ENCODE measurements around the gene FRMD5. TPM values are rescaled to one million over a fixed set of nuclear protein-coding genes. Genes with fewer than 3 reads are reported as not detected.
"Not testable (repeated sequence)": the region's sequence is repeated elsewhere in the genome, so short reads cannot be mapped to it uniquely, and the experiment has no call there.

FRMD5 gene
- total RNA-seq, 1 donor from 2014 or later: 0.09 TPM

GRCh38 chr15:44034334-44034733 is 160.7 kb downstream of the FRMD5 start:
- Mint-ChIP-seq H3K4me1 (ENCODE audit: low read depth) (no peaks in the 10 kb centered on the region), H3K27ac (no peak overlapping the region), H3K4me3 (ENCODE audit: low read depth) (no peak overlapping the region), H3K9me3 (no peaks in the 10 kb centered on the region), H3K27me3 (ENCODE audit: low read depth) (peaks cover 25% of the 10 kb centered on the region), H3K36me3 (ENCODE audit: low read depth) (no peaks in the 10 kb centered on the region)
- no peak for DNase-seq (ENCODE audit: low spot score)
- intact Hi-C loops (cut with micrococcal nuclease): no loop called here

- H3K4me1 Mint-ChIP-seq (ENCODE audit: low read depth): no peaks in the 10 kb centered on the region
- intact Hi-C loops (cut with micrococcal nuclease): no loop called here
Observed at GRCh38 chr15:44033894-44034293, 161.2 kb downstream of the FRMD5 start.

GRCh38 chr15:44032820-44033219 is 162.3 kb downstream of the FRMD5 start:
- H3K9me3 Mint-ChIP-seq; H3K4me3 Mint-ChIP-seq (ENCODE audit: low read depth); H3K27ac Mint-ChIP-seq; intact Hi-C loops (cut with micrococcal nuclease); H3K4me1 Mint-ChIP-seq (ENCODE audit: low read depth); DNase-seq (ENCODE audit: low spot score); H3K36me3 Mint-ChIP-seq (ENCODE audit: low read depth): not testable (repeated sequence)
- peaks cover 22% of the 10 kb centered on the region for H3K27me3 Mint-ChIP-seq (ENCODE audit: low read depth)

More at GRCh38 chr15:44033894-44034293, 161.2 kb downstream of the FRMD5 start:
- Mint-ChIP-seq H3K4me3 (ENCODE audit: low read depth) (no peak overlapping the region), H3K27ac (no peak overlapping the region), H3K9me3 (no peaks in the 10 kb centered on the region), H3K36me3 (ENCODE audit: low read depth) (no peaks in the 10 kb centered on the region), H3K27me3 (ENCODE audit: low read depth) (peaks cover 25% of the 10 kb centered on the region)
- DNase-seq (ENCODE audit: low spot score): no peak

- no peak for DNase-seq (ENCODE audit: low spot score)
- no peaks in the 10 kb centered on the region for H3K36me3 Mint-ChIP-seq (ENCODE audit: low read depth)
- peaks cover 21% of the 10 kb centered on the region for H3K27me3 Mint-ChIP-seq (ENCODE audit: low read depth)
- intact Hi-C loops (cut with micrococcal nuclease): no loop called here
- no peak overlapping the region for H3K4me3 Mint-ChIP-seq (ENCODE audit: low read depth)
- H3K4me1 Mint-ChIP-seq (ENCODE audit: low read depth): no peaks in the 10 kb centered on the region
- no peak overlapping the region for H3K27ac Mint-ChIP-seq
- no peaks in the 10 kb centered on the region for H3K9me3 Mint-ChIP-seq
Observed at GRCh38 chr15:44029940-44030568, 165.0 kb downstream of the FRMD5 start.

GRCh38 chr15:44029003-44029402 is 166.1 kb downstream of the FRMD5 start:
- intact Hi-C loops (cut with micrococcal nuclease): no loop called here
- Mint-ChIP-seq H3K36me3 (ENCODE audit: low read depth) (no peaks in the 10 kb centered on the region), H3K27me3 (ENCODE audit: low read depth) (peaks cover 20% of the 10 kb centered on the region), H3K9me3 (no peaks in the 10 kb centered on the region), H3K4me1 (ENCODE audit: low read depth) (no peaks in the 10 kb centered on the region), H3K4me3 (ENCODE audit: low read depth) (no peak overlapping the region), H3K27ac (no peak overlapping the region)
- DNase-seq (ENCODE audit: low spot score): no peak

GRCh38 chr15:44028349-44028748 is 166.7 kb downstream of the FRMD5 start:
- Mint-ChIP-seq H3K27me3 (ENCODE audit: low read depth) (peaks cover 20% of the 10 kb centered on the region), H3K36me3 (ENCODE audit: low read depth) (no peaks in the 10 kb centered on the region), H3K4me1 (ENCODE audit: low read depth) (no peaks in the 10 kb centered on the region), H3K4me3 (ENCODE audit: low read depth) (no peak overlapping the region), H3K27ac (no peak overlapping the region), H3K9me3 (no peaks in the 10 kb centered on the region)
- intact Hi-C loops (cut with micrococcal nuclease): no loop called here
- no peak for DNase-seq (ENCODE audit: low spot score)

GRCh38 chr15:44024155-44024554 is 170.9 kb downstream of the FRMD5 start:
- intact Hi-C loops (cut with micrococcal nuclease): no loop called here
- Mint-ChIP-seq H3K27ac (no peak overlapping the region), H3K36me3 (ENCODE audit: low read depth) (no peaks in the 10 kb centered on the region), H3K4me1 (ENCODE audit: low read depth) (no peaks in the 10 kb centered on the region), H3K9me3 (no peaks in the 10 kb centered on the region), H3K4me3 (ENCODE audit: low read depth) (no peak overlapping the region), H3K27me3 (ENCODE audit: low read depth) (peaks cover 18% of the 10 kb centered on the region)
- no peak for DNase-seq (ENCODE audit: low spot score)

- H3K4me3 Mint-ChIP-seq (ENCODE audit: low read depth): no peak overlapping the region
- H3K27me3 Mint-ChIP-seq (ENCODE audit: low read depth): peaks cover 18% of the 10 kb centered on the region
- DNase-seq (ENCODE audit: low spot score): no peak
- intact Hi-C loops (cut with micrococcal nuclease): no loop called here
- no peaks in the 10 kb centered on the region for H3K9me3 Mint-ChIP-seq
- H3K36me3 Mint-ChIP-seq (ENCODE audit: low read depth): no peaks in the 10 kb centered on the region
- no peaks in the 10 kb centered on the region for H3K4me1 Mint-ChIP-seq (ENCODE audit: low read depth)
- H3K27ac Mint-ChIP-seq: no peak overlapping the region
Observed at GRCh38 chr15:44023176-44023575, 171.9 kb downstream of the FRMD5 start.

- no peak for DNase-seq (ENCODE audit: low spot score)
- Mint-ChIP-seq H3K4me3 (ENCODE audit: low read depth) (no peak overlapping the region), H3K27ac (no peak overlapping the region), H3K9me3 (no peaks in the 10 kb centered on the region), H3K27me3 (ENCODE audit: low read depth) (peaks cover 11% of the 10 kb centered on the region), H3K36me3 (ENCODE audit: low read depth) (no peaks in the 10 kb centered on the region), H3K4me1 (ENCODE audit: low read depth) (no peaks in the 10 kb centered on the region)
- intact Hi-C loops (cut with micrococcal nuclease): no loop called here
Observed at GRCh38 chr15:44018151-44018550, 176.9 kb downstream of the FRMD5 start.

GRCh38 chr15:44015545-44016305 is 179.3 kb downstream of the FRMD5 start:
- Mint-ChIP-seq H3K27me3 (ENCODE audit: low read depth) (peaks cover 10% of the 10 kb centered on the region), H3K4me1 (ENCODE audit: low read depth) (no peaks in the 10 kb centered on the region), H3K27ac (no peak overlapping the region), H3K9me3 (no peaks in the 10 kb centered on the region), H3K4me3 (ENCODE audit: low read depth) (no peak overlapping the region), H3K36me3 (ENCODE audit: low read depth) (no peaks in the 10 kb centered on the region)
- DNase-seq (ENCODE audit: low spot score): no peak
- intact Hi-C loops (cut with micrococcal nuclease): no loop called here

- Mint-ChIP-seq H3K4me1 (ENCODE audit: low read depth) (no peaks in the 10 kb centered on the region), H3K27me3 (ENCODE audit: low read depth) (peaks cover 21% of the 10 kb centered on the region), H3K4me3 (ENCODE audit: low read depth) (no peak overlapping the region), H3K9me3 (no peaks in the 10 kb centered on the region), H3K36me3 (ENCODE audit: low read depth) (no peaks in the 10 kb centered on the region), H3K27ac (no peak overlapping the region)
- DNase-seq (ENCODE audit: low spot score): no peak
- intact Hi-C loops (cut with micrococcal nuclease): no loop called here
Observed at GRCh38 chr15:44011238-44011854, 183.7 kb downstream of the FRMD5 start.

GRCh38 chr15:44010089-44010488 is 185.0 kb downstream of the FRMD5 start:
- intact Hi-C loops (cut with micrococcal nuclease): no loop called here
- Mint-ChIP-seq H3K36me3 (ENCODE audit: low read depth) (no peaks in the 10 kb centered on the region), H3K9me3 (no peaks in the 10 kb centered on the region), H3K27me3 (ENCODE audit: low read depth) (peaks cover 17% of the 10 kb centered on the region), H3K27ac (no peak overlapping the region), H3K4me1 (ENCODE audit: low read depth) (no peaks in the 10 kb centered on the region), H3K4me3 (ENCODE audit: low read depth) (no peak overlapping the region)
- no peak for DNase-seq (ENCODE audit: low spot score)

- no peak for DNase-seq (ENCODE audit: low spot score)
Observed at GRCh38 chr15:44009038-44009437, 186.0 kb downstream of the FRMD5 start.

More at GRCh38 chr15:44009038-44009437, 186.0 kb downstream of the FRMD5 start:
- Mint-ChIP-seq H3K9me3 (no peaks in the 10 kb centered on the region), H3K4me3 (ENCODE audit: low read depth) (no peak overlapping the region), H3K4me1 (ENCODE audit: low read depth) (no peaks in the 10 kb centered on the region), H3K27me3 (ENCODE audit: low read depth) (peaks cover 17% of the 10 kb centered on the region), H3K36me3 (ENCODE audit: low read depth) (no peaks in the 10 kb centered on the region), H3K27ac (no peak overlapping the region)
- intact Hi-C loops (cut with micrococcal nuclease): no loop called here
